ENCODE results near the gene PDLIM7. TPM values are rescaled to one million over a fixed set of nuclear protein-coding genes. Genes with fewer than 3 reads are reported as not detected.
"Not testable (repeated sequence)": the region's sequence is repeated elsewhere in the genome, so short reads cannot be mapped to it uniquely, and the experiment has no call there.

Gene PDLIM7
- total RNA-seq, 2 donors from 2014 or later, result 44.6 to 47.5 TPM

DNA sequence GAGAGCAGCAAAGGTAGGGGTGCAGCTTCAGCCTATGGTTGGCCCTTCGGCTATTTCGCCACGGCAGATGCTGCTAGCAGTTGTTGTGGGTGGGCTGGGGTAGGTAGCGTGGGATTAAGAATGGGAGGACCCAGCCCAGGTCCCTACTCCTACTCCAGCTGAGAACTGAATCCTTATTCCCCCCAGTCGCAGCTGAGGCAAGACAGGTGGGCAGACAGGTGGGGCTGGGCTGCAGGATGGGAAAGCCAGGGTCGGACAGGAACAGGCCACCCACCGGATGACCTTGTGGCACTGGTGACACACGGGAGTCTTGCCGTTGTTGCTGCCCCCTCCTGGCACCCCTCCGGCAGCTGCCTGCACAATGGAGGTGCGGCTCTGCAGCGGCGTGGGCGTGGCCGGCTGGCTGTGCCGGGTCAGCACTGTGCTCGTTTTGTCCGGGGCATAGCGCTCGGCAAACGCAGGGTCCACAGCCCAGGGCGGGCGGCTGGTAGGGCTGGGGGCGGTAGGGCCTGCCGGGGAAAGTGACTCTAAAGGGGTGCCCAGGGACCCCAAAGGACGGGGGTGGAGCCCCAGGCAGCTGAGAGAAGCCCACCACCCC is 8.2 kb downstream of the PDLIM7 start:
- Mint-ChIP-seq H3K9me3 (no peaks in the 10 kb centered on the region), H3K36me3 (no peaks in the 10 kb centered on the region), H3K27ac (no peak overlapping the region)
- ATAC-seq, result no peak
- DNase-seq (ENCODE audit: low spot score in 2 of 2), result no peak

DNA sequence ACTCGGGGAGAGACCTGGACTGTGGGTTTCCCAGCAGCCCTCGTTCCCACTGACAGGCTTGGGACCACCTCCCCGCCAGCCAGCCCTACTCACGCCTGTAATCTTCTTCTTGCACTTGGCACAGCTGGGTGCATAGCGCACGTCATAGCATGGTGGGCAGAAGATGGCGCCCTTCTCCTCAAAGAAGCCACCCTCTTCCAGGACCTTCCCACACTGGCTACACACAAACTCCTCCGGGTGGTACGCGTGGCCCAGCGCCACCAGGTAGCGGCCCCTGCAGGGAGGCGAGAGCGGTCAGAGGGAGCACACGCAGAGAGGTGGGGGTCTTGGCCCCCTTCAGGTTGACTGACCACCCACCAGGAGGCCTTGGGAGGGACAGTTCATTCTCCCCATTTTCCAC is 9.4 kb downstream of the PDLIM7 start:
- no peak for DNase-seq (ENCODE audit: low spot score in 2 of 2)
- Mint-ChIP-seq H3K36me3 (no peaks in the 10 kb centered on the region), H3K27ac (no peak overlapping the region), H3K9me3 (no peaks in the 10 kb centered on the region)
- ATAC-seq, result no peak

DNA sequence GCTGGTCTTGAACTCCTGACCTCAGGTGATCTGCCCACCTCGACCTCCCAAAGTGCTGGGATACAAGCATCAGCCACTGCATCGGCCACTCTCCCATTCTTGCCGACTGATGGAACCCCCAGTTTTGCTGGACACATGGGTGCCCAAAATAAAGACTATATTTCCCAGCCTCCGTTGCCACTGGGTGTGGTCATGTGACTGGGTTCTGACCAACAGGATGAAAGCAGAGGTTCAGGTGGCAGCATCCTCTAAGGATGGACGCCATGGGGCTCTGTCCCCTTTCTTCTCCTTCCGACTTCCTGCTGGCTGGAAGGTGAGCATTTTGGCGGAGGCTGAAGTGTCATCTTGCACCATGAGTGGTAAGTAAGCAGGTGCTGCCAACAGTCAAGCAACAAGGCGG is 10.3 kb downstream of the PDLIM7 start:
- Mint-ChIP-seq H3K27ac (no peak overlapping the region), H3K36me3 (no peaks in the 10 kb centered on the region), H3K9me3 (no peaks in the 10 kb centered on the region)
- ATAC-seq (no peak), DNase-seq (ENCODE audit: low spot score in 2 of 2) (no peak)

DNA sequence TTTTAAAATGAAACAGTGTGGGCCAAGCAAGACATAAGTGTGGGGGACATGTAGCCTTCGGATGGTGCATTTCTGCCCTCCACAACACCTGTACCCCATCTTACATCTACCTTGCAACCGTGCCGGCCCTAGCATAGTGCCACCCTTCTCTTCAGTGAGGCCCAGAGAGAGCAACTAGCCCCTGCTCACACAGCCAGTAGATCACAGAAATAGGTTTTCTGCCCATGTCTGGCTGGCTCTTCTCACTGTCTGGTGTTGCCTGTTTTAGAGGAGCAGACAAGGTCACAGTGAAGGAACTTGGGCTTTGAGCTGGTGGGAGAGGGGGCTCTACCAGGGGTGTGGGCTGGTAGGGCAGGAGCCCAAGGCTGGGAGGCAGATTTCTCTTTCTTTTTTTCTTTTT is 11.1 kb downstream of the PDLIM7 start:
- no peak for ATAC-seq
- no peak for DNase-seq (ENCODE audit: low spot score in 2 of 2)
- no peaks in the 10 kb centered on the region for H3K9me3 Mint-ChIP-seq
- H3K27ac Mint-ChIP-seq, result no peak overlapping the region
- H3K36me3 Mint-ChIP-seq, result no peaks in the 10 kb centered on the region

DNA sequence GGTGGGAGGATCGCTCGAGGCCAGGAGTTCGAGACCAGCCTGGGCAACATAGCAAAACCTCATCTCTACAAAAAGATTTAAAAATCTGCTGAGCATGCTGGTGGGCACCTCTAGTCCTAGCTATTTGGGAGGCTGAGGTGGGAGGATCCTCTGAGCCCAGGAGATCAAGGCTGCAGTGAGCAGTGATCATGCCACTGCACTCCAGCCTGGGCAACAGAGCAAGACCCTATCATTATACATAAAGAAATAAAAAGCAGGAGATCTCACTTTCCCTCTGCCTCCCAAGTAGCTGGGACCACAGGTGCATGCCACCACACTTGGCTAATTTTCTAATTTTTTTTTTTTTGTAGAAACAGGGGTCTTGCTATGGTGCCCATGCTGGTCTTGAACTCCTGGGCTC is 11.7 kb downstream of the PDLIM7 start:
- not testable (repeated sequence) for ATAC-seq; H3K9me3 Mint-ChIP-seq; H3K36me3 Mint-ChIP-seq; DNase-seq (ENCODE audit: low spot score in 2 of 2)
- H3K27ac Mint-ChIP-seq, result peak overlapping the region in 1 of 2 donors; percentile 29

DNA sequence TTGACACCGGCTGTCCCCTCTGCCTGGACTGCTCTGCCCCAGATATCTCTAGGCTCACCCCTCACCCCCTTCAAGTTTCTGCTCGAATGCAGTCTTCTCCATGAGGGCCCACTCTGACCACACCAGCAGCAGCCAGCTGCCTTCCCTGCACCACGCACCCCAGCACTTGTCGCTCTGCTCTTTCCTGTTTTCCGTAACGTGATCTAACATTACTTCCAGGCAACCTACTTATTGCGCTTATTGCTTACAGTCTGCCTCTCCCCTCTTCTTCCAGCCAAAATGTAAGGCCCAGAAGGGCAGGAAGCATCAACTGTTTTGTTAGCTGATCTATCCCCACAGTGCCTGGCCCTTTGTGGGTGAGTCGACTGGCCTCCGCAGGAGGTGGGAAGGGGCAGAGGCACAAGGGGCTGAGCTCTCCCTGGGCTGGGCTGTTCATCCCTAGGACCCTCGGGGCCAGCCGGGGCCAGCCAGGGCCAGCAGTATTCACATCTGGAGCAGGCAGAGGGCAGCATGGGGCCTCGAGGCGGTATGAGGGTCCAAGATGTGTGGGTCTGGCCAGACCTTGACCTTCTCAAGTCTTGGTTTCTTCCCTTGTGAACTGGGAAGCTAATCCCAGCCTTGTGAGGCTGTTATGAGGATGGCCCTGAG is 12.4 kb downstream of the PDLIM7 start:
- no peaks in the 10 kb centered on the region for H3K9me3 Mint-ChIP-seq
- no peaks in the 10 kb centered on the region for H3K36me3 Mint-ChIP-seq
- ATAC-seq, result no peak
- DNase-seq (ENCODE audit: low spot score in 2 of 2), result no peak
- peak overlapping the region in 1 of 2 donors; percentile 1 for H3K27ac Mint-ChIP-seq

DNA sequence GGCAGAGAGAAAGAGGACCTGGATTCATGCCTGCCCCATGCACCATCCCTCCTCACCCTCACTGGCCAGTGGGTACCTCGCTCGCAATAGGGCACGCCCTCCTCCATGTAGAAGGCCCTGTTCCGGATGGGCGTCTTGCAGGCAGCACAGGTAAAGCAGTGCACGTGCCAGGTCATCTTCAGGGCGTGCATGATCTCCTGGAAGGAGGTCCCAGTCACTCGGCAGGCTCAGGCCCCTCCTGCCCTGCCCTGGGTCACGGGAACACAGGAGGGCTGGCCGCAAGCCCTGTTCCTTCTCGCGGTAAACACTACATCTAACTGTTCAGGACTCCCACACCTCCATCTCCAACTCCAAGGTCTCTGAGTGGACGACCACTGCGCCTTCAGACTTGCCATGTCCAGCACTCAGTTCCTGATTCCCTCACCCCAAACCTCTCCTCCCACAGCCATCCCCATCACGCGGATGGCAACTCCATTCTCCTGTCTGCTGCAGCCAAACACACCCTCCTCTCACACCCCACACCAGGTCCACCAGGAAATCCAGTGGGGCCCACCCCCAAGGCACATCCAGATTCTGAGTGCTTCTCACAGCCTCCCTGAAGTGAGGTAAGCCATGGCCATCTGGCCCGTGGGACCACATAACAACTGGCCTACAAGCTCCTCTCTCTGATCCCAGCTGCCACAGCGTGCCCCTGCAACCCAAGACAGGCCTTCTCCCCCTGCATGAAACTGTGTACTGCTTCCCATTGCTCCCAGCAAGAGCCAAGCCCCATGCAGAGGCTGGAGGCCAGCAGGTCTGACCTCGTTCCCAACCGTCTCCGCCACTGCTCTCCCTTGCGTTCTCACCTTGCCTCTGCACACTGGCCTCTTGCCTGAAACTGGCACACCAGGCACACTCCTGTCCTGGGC is 13.2 kb downstream of the PDLIM7 start:
- DNase-seq (ENCODE audit: low spot score in 2 of 2) (no peak), ATAC-seq (peak in 1 of 2 donors; percentile 19)
- H3K27ac Mint-ChIP-seq, result peak overlapping the region in 1 of 2 donors; percentile 9

DNA sequence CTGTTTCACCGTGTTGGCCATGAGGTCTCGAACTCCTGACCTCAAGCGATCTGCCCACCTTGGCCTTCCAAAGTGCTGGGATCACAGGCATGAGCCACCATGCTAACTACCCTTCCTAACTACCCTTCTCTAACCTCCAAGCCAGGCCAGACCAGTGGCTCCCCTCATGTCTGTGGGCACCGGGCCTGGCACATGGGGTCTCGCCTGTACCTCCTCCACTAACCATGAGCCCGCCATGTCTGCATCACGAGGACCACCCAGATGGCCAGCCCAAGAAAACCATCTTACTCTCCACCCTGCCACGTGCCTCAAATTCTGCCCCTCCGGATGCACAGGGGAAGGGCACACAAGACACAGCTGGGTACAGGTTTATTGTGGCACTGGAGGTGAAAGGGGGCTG is 14.4 kb downstream of the PDLIM7 start:
- ATAC-seq, result no peak
- Mint-ChIP-seq H3K9me3 (no peaks in the 10 kb centered on the region), H3K27ac (no peak overlapping the region), H3K36me3 (peaks cover 0 to 19% of the 10 kb centered on the region in 2 donors)
- DNase-seq (ENCODE audit: low spot score in 2 of 2), result no peak

More for the DNA sequence above, 13.2 kb downstream of the PDLIM7 start:
- peaks cover 0 to 8% of the 10 kb centered on the region in 2 donors for H3K36me3 Mint-ChIP-seq
- H3K9me3 Mint-ChIP-seq, result no peaks in the 10 kb centered on the region

DNA sequence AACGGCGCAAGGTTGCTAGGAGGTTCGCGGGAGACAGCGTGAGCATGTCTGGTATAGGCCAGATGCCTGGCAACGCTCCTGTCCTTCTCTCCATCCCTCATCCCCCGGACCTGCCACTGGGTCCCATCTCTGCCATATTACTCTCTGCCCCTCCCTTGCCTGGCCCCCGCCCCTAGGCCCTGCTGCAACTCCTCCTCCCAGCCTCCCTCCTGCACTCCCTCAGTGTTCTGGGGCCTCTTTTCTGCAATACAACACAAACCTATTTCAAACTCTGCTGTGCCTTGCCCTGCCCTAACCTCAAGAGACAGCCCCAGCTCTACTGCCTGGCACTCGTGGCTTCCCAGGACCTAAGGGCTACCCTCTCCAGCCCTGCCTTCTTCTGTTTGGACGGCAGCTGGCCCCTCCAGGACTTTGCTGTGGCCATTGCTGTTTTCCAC is 15.0 kb downstream of the PDLIM7 start:
- Mint-ChIP-seq H3K27ac (no peak overlapping the region), H3K36me3 (peaks cover 0 to 19% of the 10 kb centered on the region in 2 donors), H3K9me3 (no peaks in the 10 kb centered on the region)
- DNase-seq (ENCODE audit: low spot score in 2 of 2) (no peak), ATAC-seq (no peak)

DNA sequence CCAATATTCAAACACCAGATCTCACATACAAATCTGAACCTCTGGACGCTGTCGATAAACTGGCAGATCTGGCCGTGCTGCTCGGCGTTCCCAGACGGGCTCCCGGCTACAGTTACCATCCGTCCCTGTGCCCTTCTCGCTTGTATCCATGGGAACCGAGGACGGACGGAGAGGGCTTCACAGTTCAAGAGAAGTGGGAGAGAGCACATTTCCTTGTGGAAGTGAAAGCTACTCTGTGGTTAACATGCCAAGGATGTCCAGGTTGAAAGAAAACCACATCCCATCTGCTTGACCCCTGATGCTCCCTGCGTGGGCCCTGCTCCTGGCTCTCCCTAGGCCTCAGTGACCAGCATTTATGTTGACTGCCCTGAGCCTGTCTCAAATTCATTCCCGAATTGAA is 17.6 kb downstream of the PDLIM7 start:
- peaks cover 0 to 19% of the 10 kb centered on the region in 2 donors for H3K36me3 Mint-ChIP-seq
- peak overlapping the region; percentile 89 to 96 for H3K27ac Mint-ChIP-seq
- no peak for ATAC-seq
- no peak for DNase-seq (ENCODE audit: low spot score in 2 of 2)
- H3K9me3 Mint-ChIP-seq, result no peaks in the 10 kb centered on the region

DNA sequence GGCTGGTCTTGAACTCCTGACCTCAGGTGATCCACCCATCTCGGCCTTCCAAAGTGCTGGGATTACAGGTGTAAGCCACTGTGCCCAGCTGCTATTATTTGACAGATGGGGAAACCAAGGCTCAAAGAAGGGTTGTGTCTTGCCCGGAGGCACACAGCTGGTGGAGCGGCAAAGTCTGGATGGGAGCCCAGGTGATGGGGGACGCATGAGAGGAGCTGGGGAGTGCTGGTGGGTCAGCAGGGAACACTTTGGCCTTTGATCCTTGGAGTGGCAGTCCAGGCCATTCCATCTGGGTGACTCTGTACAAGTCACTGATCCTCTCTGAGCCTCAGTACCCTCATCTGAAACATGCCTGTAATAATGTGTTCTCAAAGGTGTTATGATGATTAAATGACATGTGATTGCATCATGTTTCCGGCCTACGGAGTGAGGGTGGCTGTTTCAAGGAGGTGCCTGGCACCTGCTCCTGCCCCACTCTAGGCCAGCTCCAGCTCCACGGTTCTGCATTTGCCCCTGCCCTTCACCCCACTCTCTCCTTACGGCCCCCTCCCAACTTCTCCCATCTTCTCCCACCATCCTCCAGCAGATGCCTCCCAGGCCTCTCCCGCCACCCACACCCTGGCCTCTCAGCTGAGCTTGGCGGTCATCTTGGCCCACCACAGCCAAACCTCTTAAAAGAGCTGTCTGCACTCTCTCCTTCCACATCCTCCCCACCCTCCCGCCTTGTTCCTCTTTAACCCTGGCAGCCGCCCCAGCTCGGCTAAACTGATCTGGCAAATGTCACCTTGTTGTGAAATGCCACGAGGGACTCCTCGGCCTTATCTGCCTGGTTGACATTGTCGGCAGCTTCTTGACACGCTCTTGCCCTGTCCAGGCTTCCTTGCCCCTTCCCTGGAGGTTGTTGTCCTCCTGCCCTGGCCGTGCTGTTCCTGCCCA is 18.4 kb downstream of the PDLIM7 start:
- Mint-ChIP-seq H3K9me3 (no peaks in the 10 kb centered on the region), H3K27ac (peak overlapping the region; percentile 89 to 96), H3K36me3 (peaks cover 0 to 19% of the 10 kb centered on the region in 2 donors)
- DNase-seq (ENCODE audit: low spot score in 2 of 2) (no peak), ATAC-seq (peak; percentile 79 to 80)

DNA sequence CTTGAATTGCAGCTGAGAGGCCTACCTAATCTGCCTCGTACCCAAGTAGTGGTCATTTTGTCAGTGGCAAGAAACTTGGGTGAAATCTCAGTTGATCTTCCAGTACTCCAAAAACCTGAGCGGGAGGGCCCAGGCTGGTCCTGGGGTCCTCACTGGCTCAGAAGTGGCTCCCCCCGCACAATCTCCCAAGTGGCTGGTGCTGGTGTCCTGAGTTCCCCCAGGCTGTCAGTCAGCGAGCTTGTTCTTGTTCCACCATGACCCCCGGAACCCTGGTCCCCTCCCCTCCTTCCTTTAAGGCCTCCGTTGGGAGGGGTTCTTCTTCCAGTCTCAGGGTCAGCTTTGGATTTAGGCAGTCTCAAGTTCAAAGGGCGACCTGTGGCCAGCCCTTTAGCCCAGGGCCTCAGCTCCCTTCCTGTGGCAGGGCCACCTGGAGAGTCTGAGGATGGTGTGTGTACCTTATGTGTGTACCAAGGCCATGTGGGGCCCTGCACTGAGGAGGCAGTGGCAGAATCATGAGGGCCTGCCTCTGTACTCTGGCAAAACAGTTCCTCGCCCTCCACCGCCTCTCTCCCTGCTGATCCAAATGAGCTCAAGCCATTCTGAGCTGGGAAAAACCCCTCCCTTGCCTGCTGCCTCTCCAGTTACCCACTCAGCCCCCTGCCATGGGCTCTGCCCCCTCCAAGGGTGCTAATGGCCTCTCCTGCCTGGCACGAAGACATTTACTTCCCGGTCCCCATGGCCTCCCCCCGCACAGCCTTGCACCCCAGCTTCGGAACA is 19.5 kb downstream of the PDLIM7 start:
- ATAC-seq (no peak), DNase-seq (ENCODE audit: low spot score in 2 of 2) (no peak)
- Mint-ChIP-seq H3K9me3 (no peaks in the 10 kb centered on the region), H3K27ac (peak overlapping the region; percentile 89 to 96), H3K36me3 (peaks cover 0 to 19% of the 10 kb centered on the region in 2 donors)

DNA sequence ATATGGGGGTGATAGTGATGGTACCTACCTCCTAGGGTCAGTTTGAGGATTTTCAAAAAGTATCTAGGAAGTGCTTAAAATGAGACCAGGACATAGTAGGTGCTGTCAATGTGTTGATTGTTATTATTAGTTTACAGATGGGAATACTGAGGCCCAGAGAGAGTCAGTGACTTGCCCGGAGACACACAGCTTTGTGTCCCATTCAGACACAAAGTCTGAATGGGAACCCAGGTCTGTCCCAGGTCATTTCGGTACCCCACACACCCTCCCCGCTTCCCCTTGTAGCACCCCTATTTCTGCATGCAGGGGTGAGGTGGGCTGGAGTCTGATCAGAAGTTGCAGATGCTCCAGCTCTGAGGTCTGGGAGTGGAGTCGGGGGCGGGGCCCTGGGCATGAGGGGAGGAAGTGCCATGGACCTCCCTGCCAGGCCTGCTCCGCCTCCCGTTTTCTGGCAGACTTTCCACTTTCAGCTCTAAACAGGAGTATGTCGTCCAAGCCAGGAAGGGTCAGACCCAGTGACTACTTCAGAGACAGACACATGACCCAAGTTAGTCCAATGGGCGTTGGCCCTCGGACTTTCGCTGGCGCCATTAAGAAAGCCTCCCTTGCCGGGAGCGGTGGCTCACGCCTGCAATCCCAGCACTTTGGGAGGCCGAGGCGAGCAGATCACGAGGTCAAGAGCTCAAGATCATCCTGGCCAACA is 20.7 kb downstream of the PDLIM7 start:
- Mint-ChIP-seq H3K9me3 (no peaks in the 10 kb centered on the region), H3K36me3 (peaks cover 0 to 19% of the 10 kb centered on the region in 2 donors), H3K27ac (peak overlapping the region in 1 of 2 donors; percentile 4)
- no peak for ATAC-seq
- no peak for DNase-seq (ENCODE audit: low spot score in 2 of 2)

DNA sequence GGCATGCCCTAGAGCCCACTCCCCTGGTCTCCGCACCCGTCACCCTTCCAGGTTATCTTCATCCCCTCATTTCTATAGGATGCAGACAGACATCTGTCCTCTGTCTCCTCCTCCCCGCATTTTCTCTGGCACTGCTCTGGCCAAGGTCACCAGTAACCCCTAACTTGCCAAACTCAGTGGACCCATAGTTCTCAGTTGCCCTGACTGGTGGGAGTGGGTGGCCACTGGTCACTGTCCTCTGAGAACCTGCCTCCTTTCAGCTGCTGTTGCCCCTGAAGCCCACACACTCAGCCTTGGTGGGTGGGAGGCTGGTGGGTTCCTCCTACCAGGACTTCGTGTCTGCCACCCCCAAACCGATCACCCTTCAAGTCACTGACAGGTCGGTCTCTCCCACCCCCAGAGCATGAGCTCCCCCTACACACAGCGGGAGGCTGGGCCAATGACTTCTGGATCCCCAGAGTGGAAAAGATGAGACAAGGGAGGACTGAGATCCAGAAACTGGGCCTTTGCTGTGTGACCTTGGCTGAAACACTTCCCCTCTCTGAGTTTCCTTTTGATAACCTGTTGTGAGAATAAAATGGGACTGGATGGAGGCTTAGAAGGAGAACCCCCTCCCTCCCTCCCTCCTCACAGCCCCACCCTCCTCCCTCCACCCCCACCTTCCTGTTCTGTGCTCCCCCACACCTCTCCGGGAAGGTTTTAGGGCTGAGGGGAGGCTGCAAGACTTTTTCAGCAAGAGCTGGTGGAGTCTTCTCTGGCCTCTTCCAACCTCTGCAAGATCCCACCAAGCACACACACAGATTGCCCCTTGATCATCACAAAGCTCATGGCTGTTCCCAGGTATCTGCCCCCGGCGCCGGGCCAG is 21.6 kb downstream of the PDLIM7 start:
- DNase-seq (ENCODE audit: low spot score in 2 of 2), result no peak
- peak overlapping the region in 1 of 2 donors; percentile 4 for H3K27ac Mint-ChIP-seq
- no peak for ATAC-seq

More for the DNA sequence above, 21.6 kb downstream of the PDLIM7 start:
- no peaks in the 10 kb centered on the region for H3K9me3 Mint-ChIP-seq
- peaks cover 0 to 19% of the 10 kb centered on the region in 2 donors for H3K36me3 Mint-ChIP-seq

Measured in activated naive CD4-positive, alpha-beta T cell treated with anti-CD3 and anti-CD28 coated beads, Interleukin-2, amount 50 U/mL, for 72 hours (primary cell).